NCI-H1092 treated with DMSO at 0.1 percent for 48 hours (cell line): Measurements from ENCODE around the gene ZNF699.
"Not testable (repeated sequence)": the region's sequence is repeated elsewhere in the genome, so short reads cannot be mapped to it uniquely, and the experiment has no call there.

Experiments used
- DNase-seq: peaks from one replicate; lab custom pipeline; 2025; lab: John Stamatoyannopoulos, UW

ZNF699 gene

DNA sequence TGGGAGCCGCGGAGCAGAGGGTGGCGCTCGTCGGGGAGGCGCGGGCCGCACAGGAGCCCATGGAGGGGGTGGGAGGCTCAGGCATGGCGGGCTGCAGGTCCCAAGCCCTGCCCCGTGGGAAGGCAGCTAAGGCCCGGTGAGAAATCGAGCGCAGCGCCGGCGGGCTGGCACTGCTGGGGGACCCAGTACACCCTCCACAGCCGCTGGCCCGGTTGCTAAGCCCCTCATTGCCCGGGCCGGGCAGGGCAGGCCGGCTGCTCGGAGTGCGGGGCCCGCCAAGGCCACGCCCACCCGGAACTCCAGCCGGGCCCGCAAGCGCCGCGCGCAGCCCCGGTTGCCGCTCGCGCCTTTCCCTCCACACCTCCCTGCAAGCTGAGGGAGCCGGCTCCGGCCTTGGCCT is 26.2 kb downstream of the ZNF699 start:
- DNase-seq, result not testable (repeated sequence)

DNA sequence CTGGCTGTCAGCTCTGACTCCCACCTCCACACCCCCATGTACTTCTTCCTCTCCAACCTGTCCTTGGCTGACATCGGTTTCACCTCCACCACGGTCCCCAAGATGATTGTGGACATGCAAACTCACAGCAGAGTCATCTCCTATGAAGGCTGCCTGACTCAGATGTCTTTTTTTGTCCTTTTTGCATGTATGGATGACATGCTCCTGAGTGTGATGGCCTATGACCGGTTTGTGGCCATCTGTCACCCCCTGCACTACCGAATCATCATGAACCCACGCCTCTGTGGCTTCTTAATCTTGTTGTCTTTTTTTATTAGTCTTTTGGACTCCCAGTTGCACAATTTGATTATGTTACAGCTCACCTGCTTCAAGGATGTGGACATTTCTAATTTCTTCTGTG is 58.4 kb downstream of the ZNF699 start:
- DNase-seq, result no peak

GRCh38 chr19:9250630-9251029 is 59.0 kb downstream of the ZNF699 start, which contains the start of gene OR7E24:
Gene OR7E24, plus strand, starts transcription at chr19:9250930. Its CDS starts 114 bp downstream, at chr19:9251044.
- no peak for DNase-seq
